ENCODE measurements around the gene TPPP. TPM values are rescaled to one million over a fixed set of nuclear protein-coding genes. Genes with fewer than 3 reads are reported as not detected.

TPPP gene
- total and polyA plus RNA-seq, 9 donors = 1.1 to 8.8 (median 2.3) TPM

GRCh38 chr5:673161-673830, 19.9 kb downstream of the TPPP start:
- H3K4me1 ChIP-seq (ENCODE audit: insufficient read depth) = peaks cover 33% of the 10 kb centered on the region
- intact Hi-C loops (cut with DNase I) = loop anchor here (5.0 to 10.0 kb wide), 4 partner anchors 219 to 492 kb away; partner anchors contain the start of genes BRD9 (in 2 of the 4) and TRIP13 (in 2 of the 4)
- DNase-seq = no peak

GRCh38 chr5:672329-673160, 20.6 kb downstream of the TPPP start:
- intact Hi-C loops (cut with DNase I) = loop anchor here (5.0 to 10.0 kb wide), 4 partner anchors 220 to 492 kb away; partner anchors contain the start of genes BRD9 (in 2 of the 4) and TRIP13 (in 2 of the 4)
- TF ChIP-seq EP300 (IDR thresholded peaks at IDR 0.05) = no peak
- TF ChIP-seq CTCF (IDR thresholded peaks at IDR 0.05) = no peak
- TF ChIP-seq POLR2A (IDR thresholded peaks at IDR 0.05) = no peak
- H3K36me3 ChIP-seq = no peaks in the 10 kb centered on the region
- H3K27ac ChIP-seq = no peak overlapping the region
- peak; percentile 87 to 94 (median 93) for DNase-seq
- H3K4me1 ChIP-seq (ENCODE audit: insufficient read depth) = peaks cover 33% of the 10 kb centered on the region
- WGBS, 3 donors = 1 to 3% (median 2%) methylated on average over 26 to 27 of the region's 27 CpGs
- H3K4me3 ChIP-seq = no peak overlapping the region
- no peaks in the 10 kb centered on the region for H3K9me3 ChIP-seq
- no peaks in the 10 kb centered on the region for H3K27me3 ChIP-seq

More at GRCh38 chr5:673161-673830, 19.9 kb downstream of the TPPP start:
- Histone ChIP-seq H3K27ac (no peak overlapping the region), H3K4me3 (no peak overlapping the region), H3K27me3 (no peaks in the 10 kb centered on the region), H3K36me3 (no peaks in the 10 kb centered on the region), H3K9me3 (no peaks in the 10 kb centered on the region)
- TF ChIP-seq POLR2A (IDR thresholded peaks at IDR 0.05) = no peak
- TF ChIP-seq CTCF (IDR thresholded peaks at IDR 0.05) = no peak
- no peak for TF ChIP-seq EP300 (IDR thresholded peaks at IDR 0.05)
- WGBS, 3 donors = 11 to 17% (median 17%) methylated on average over 18 to 19 of the region's 19 CpGs

- Histone ChIP-seq H3K9me3 (no peaks in the 10 kb centered on the region), H3K36me3 (no peaks in the 10 kb centered on the region), H3K27ac (no peak overlapping the region), H3K4me3 (no peak overlapping the region), H3K4me1 (ENCODE audit: insufficient read depth) (peaks cover 33% of the 10 kb centered on the region), H3K27me3 (no peaks in the 10 kb centered on the region)
- DNase-seq = peak; percentile 57 to 83 (median 79)
- TF ChIP-seq POLR2A (IDR thresholded peaks at IDR 0.05) (no peak), EP300 (IDR thresholded peaks at IDR 0.05) (no peak), CTCF (IDR thresholded peaks at IDR 0.05) (peak; percentile 85 to 88 (median 86))
- 7 to 10% (median 7%) methylated on average over 26 to 27 of the region's 27 CpGs for WGBS, 3 donors
- intact Hi-C loops (cut with DNase I) = loop anchor here (2.0 to 10.0 kb wide), 5 partner anchors 221 to 493 kb away; partner anchors contain the start of genes BRD9 (in 2 of the 4) and TRIP13 (in 2 of the 4)
Measured at GRCh38 chr5:671459-672328, 21.5 kb downstream of the TPPP start.

All from ovary (tissue), 9 donors.